H9 (cell line): ENCODE measurements around the gene CCL25. TPM values are rescaled to one million over a fixed set of nuclear protein-coding genes. Genes with fewer than 3 reads are reported as not detected.

ENCODE experiments used
- DNase-seq: peaks from one replicate; pipeline ENCODE4 v3.0.0-alpha.2; 2017
- H2AFZ ChIP-seq: one replicate; pipeline ENCODE4 v1.6.1; 2013; ENCODE audit warnings: mild to moderate bottlenecking, low read length, control low read depth, moderate library complexity
- H2AK5ac ChIP-seq: 2 replicates; pipeline ENCODE4 v1.6.1; 2013; ENCODE audit warnings: low read length, control low read depth, mixed read lengths; ENCODE audit not compliant: insufficient read length
- H2BK120ac ChIP-seq: one replicate; pipeline ENCODE4 v1.6.1; 2013; ENCODE audit warnings: low read depth, mild to moderate bottlenecking, low read length, control low read depth, inconsistent platforms; ENCODE audit not compliant: poor library complexity, severe bottlenecking
- H2BK12ac ChIP-seq: 2 replicates; pipeline ENCODE4 v1.6.1; 2013; ENCODE audit warnings: low read length, control low read depth, mixed read lengths, low read depth; ENCODE audit not compliant: insufficient read length
- H2BK15ac ChIP-seq: 2 replicates; pipeline ENCODE4 v1.6.1; 2013; ENCODE audit warnings: low read depth, low read length, control low read depth
- H2BK20ac ChIP-seq: one replicate; pipeline ENCODE4 v1.6.1; 2013; ENCODE audit warnings: low read depth, mild to moderate bottlenecking, low read length, control low read depth, inconsistent platforms; ENCODE audit not compliant: poor library complexity, severe bottlenecking
- H2BK5ac ChIP-seq: 2 replicates; pipeline ENCODE4 v1.6.1; 2013; ENCODE audit warnings: low read length, control low read depth, mixed read lengths; ENCODE audit not compliant: insufficient read length
- H3K14ac ChIP-seq: 2 replicates; pipeline ENCODE4 v1.6.1; 2013; ENCODE audit warnings: low read length, control low read depth; ENCODE audit not compliant: insufficient read depth
- H3K18ac ChIP-seq: 2 replicates; pipeline ENCODE4 v1.6.1; 2013; ENCODE audit warnings: low read depth, mild to moderate bottlenecking, mixed read lengths, low read length, control low read depth; ENCODE audit not compliant: insufficient read length
- H3K23ac ChIP-seq: 2 replicates; pipeline ENCODE4 v1.6.1; 2013; ENCODE audit warnings: low read length, control low read depth, mixed read lengths, low read depth; ENCODE audit not compliant: insufficient read length
- H3K23me2 ChIP-seq: 2 replicates; pipeline ENCODE4 v1.6.1; 2013; ENCODE audit warnings: low read depth, mild to moderate bottlenecking, mixed read lengths, low read length, control low read depth; ENCODE audit not compliant: insufficient read length, poor library complexity, severe bottlenecking
- H3K27ac ChIP-seq: 2 replicates; pipeline ENCODE4 v1.5.1; 2013; ENCODE audit warnings: low read length, control low read depth, mixed read lengths, low read depth; ENCODE audit not compliant: insufficient read length
- H3K27me3 ChIP-seq: 2 replicates; pipeline ENCODE4 v1.6.1; 2013; ENCODE audit warnings: low read length, control low read depth, inconsistent platforms; ENCODE audit not compliant: insufficient read depth
- H3K4ac ChIP-seq: 2 replicates; pipeline ENCODE4 v1.6.1; 2013; ENCODE audit warnings: low read depth, mild to moderate bottlenecking, control low read depth, inconsistent platforms, low read length, moderate library complexity
- H3K4me1 ChIP-seq: 2 replicates; pipeline ENCODE4 v1.6.1; 2013; ENCODE audit warnings: low read length, control low read depth, inconsistent platforms; ENCODE audit not compliant: insufficient read depth
- H3K4me2 ChIP-seq: 2 replicates; pipeline ENCODE4 v1.6.1; 2013; ENCODE audit warnings: low read length, control low read depth, mixed read lengths; ENCODE audit not compliant: insufficient read length, insufficient read depth
- H3K56ac ChIP-seq: 2 replicates; pipeline ENCODE4 v1.6.1; 2013; ENCODE audit warnings: low read depth, mild to moderate bottlenecking, mixed read lengths, low read length, control low read depth; ENCODE audit not compliant: insufficient read length
- H3K79me1 ChIP-seq: 2 replicates; pipeline ENCODE4 v1.6.1; 2013; ENCODE audit warnings: low read depth, mild to moderate bottlenecking, moderate library complexity, low read length, control low read depth, inconsistent platforms; ENCODE audit not compliant: insufficient read depth, poor library complexity, severe bottlenecking
- H3K79me2 ChIP-seq: 2 replicates; pipeline ENCODE4 v1.6.1; 2013; ENCODE audit warnings: low read length, control low read depth, inconsistent platforms; ENCODE audit not compliant: insufficient read depth
- H3K9ac ChIP-seq: 2 replicates; pipeline ENCODE4 v1.6.1; 2013; ENCODE audit warnings: low read length, control low read depth, mixed read lengths; ENCODE audit not compliant: insufficient read length; ENCODE audit errors: extremely low read depth
- H3K9me3 ChIP-seq: one replicate; pipeline ENCODE4 v1.6.1; 2013; ENCODE audit warnings: low read depth, low read length, inconsistent platforms; ENCODE audit not compliant: control insufficient read depth
- H3T11ph ChIP-seq: one replicate; pipeline ENCODE4 v1.6.1; 2013; ENCODE audit warnings: mild to moderate bottlenecking, low read length, control low read depth, inconsistent platforms
- H4K20me1 ChIP-seq: one replicate; pipeline ENCODE4 v1.6.1; 2013; ENCODE audit not compliant: control insufficient read depth, insufficient read length, insufficient read depth
- H4K5ac ChIP-seq: 2 replicates; pipeline ENCODE4 v1.6.1; 2013; ENCODE audit warnings: low read depth, mild to moderate bottlenecking, mixed read lengths, low read length, control low read depth; ENCODE audit not compliant: insufficient read length
- H4K8ac ChIP-seq: replicated peaks from 2 replicates; pipeline ENCODE4 v1.6.1; 2013; ENCODE audit warnings: low read length, control low read depth, mixed read lengths, low read depth; ENCODE audit not compliant: insufficient read length
- H4K91ac ChIP-seq: 2 replicates; pipeline ENCODE4 v1.6.1; 2013; ENCODE audit warnings: low read depth, mild to moderate bottlenecking, moderate library complexity, mixed read lengths, low read length, control low read depth; ENCODE audit not compliant: insufficient read length
- H3K27ac Mint-ChIP-seq, 3 experiments: 2 replicates in 2 of 3; 3 replicates in 1 of 3; pipeline ENCODE4 v1.8.0; 2020 to 2021; ENCODE audit warnings: mixed read lengths in 3 of 3, mild to moderate bottlenecking in 1 of 3, moderate library complexity in 1 of 3
- H3K27me3 Mint-ChIP-seq: 2 replicates; pipeline ENCODE4 v1.8.0; 2021; ENCODE audit warnings: low read depth, mild to moderate bottlenecking, moderate library complexity, mixed read lengths
- H3K36me3 Mint-ChIP-seq, 3 experiments: 2 replicates in 2 of 3; 3 replicates in 1 of 3; pipeline ENCODE4 v1.8.0; 2020 to 2021; ENCODE audit warnings: low read depth in 3 of 3, mixed read lengths in 3 of 3; ENCODE audit not compliant: insufficient read depth in 1 of 3
- H3K4me1 Mint-ChIP-seq, 2 experiments: 2 replicates each; pipeline ENCODE4 v1.8.0; 2020; ENCODE audit warnings: mixed read lengths in 2 of 2
- H3K4me3 Mint-ChIP-seq, 2 experiments: 2 replicates in 1 of 2; 3 replicates in 1 of 2; pipeline ENCODE4 v1.8.0; 2020 to 2021; ENCODE audit warnings: mild to moderate bottlenecking in 2 of 2, mixed read lengths in 2 of 2, moderate library complexity in 1 of 2
- H3K9me3 Mint-ChIP-seq, 2 experiments: 2 replicates in 1 of 2; 3 replicates in 1 of 2; pipeline ENCODE4 v1.8.0; 2020; ENCODE audit warnings: mild to moderate bottlenecking in 2 of 2, mixed read lengths in 2 of 2, moderate library complexity in 1 of 2
- CTCF ChIP-seq: fragments of 200-600 bp; sonication (generic); conservative IDR thresholded peaks from 3 replicates; pipeline ENCODE4 v1.8.0; 2021; ENCODE audit warnings: antibody characterized with exemption, mild to moderate bottlenecking
- WGBS: extraction: QIAGEN DNeasy Blood & Tissue Kit; methylation state at CpG from one replicate; pipeline ENCODE4 v1.1.7; 2013; ENCODE audit warnings: missing lambda C conversion rate, low lambda C conversion rate, mixed read lengths; ENCODE audit not compliant: insufficient read length; ENCODE audit errors: extremely low coverage; 5-methylcytosine and 5-hydroxymethylcytosine counted together
- total RNA-seq: library from RNA; stranded (reverse); gene quantifications from 2 replicates; pipeline ENCODE4 v1.2.1, GENCODE V29; 2021

Gene CCL25
- total RNA-seq, 1 experiment from 2014 or later, result not detected

- Histone ChIP-seq H2AK5ac (no peak overlapping the region), H4K20me1 (no peaks in the 10 kb centered on the region), H2AFZ (no peak overlapping the region), H2BK15ac (no peak overlapping the region), H3K14ac (no peak overlapping the region), H3K79me2 (no peaks in the 10 kb centered on the region), H3K9me3 (no peaks in the 10 kb centered on the region), H2BK20ac (no peak overlapping the region), H2BK12ac (no peak overlapping the region), H3K4ac (no peak overlapping the region), H3K4me1 (no peaks in the 10 kb centered on the region), H4K8ac (no peak overlapping the region), H2BK120ac (no peak overlapping the region), H3K56ac (no peak overlapping the region), H3K23me2 (no peaks in the 10 kb centered on the region), H3K9ac (no peak overlapping the region), H2BK5ac (no peak overlapping the region), H3K4me2 (no peak overlapping the region), H4K91ac (no peak overlapping the region), H3K23ac (no peak overlapping the region), H3T11ph (no peak overlapping the region), H4K5ac (no peak overlapping the region), H3K18ac (no peak overlapping the region), H3K79me1 (no peaks in the 10 kb centered on the region), H3K27me3 (no peaks in the 10 kb centered on the region), H3K27ac (no peak overlapping the region)
- Mint-ChIP-seq H3K4me1 (peaks cover 0 to 3% of the 10 kb centered on the region in 2 experiments; a peak in 2 of 4 replicates), H3K36me3 (peaks cover 31 to 40% (median 39%) of the 10 kb centered on the region in 3 experiments; a peak in 6 of 7 replicates), H3K9me3 (peaks cover 0 to 1% of the 10 kb centered on the region in 2 experiments; a peak in 1 of 5 replicates), H3K27ac (no peak overlapping the region), H3K4me3 (no peak overlapping the region), H3K27me3 (no peaks in the 10 kb centered on the region; the same call in 1 of the 2 replicates)
- DNase-seq, result no peak
- no peak for TF ChIP-seq CTCF
- WGBS, result no CpG with 5 or more reads among the region's 19 CpGs
These were observed 37.4 kb downstream of the CCL25 start for GRCh38 chr19:8089664-8090601.
